ENCODE measurements around the gene FRG1.
"Not testable (repeated sequence)": the region's sequence is repeated elsewhere in the genome, so short reads cannot be mapped to it uniquely, and the experiment has no call there.

FRG1 gene

GRCh38 chr4:189940178-189941004 lies at the start of gene FRG1:
FRG1 (plus strand) TSS chr4:189940872; CDS start chr4:189941010, 138 bp downstream.
- DNase-seq: no peak

- no peak for DNase-seq
Observed at GRCh38 chr4:189897667-189898066, 43.0 kb upstream of the FRG1 start.

- DNase-seq: not testable (repeated sequence)
Observed at GRCh38 chr4:189899481-189900015, 41.1 kb upstream of the FRG1 start.

- not testable (repeated sequence) for DNase-seq
Observed at GRCh38 chr4:189904420-189905027, 36.1 kb upstream of the FRG1 start.

GRCh38 chr4:189912170-189912569 lies 28.5 kb upstream of the FRG1 start:
- no peak for DNase-seq

- DNase-seq: no peak
Observed at GRCh38 chr4:189917161-189917891, 23.3 kb upstream of the FRG1 start.

GRCh38 chr4:189921058-189921457 lies 19.6 kb upstream of the FRG1 start:
- no peak for DNase-seq

GRCh38 chr4:189926742-189927141 lies 13.9 kb upstream of the FRG1 start:
- not testable (repeated sequence) for DNase-seq

- DNase-seq: no peak
Observed at GRCh38 chr4:189941005-189941450, 356 bp downstream of the FRG1 start.

- DNase-seq: not testable (repeated sequence)
Observed at GRCh38 chr4:189942412-189942811, 1.7 kb downstream of the FRG1 start.

- DNase-seq: not testable (repeated sequence)
Observed at GRCh38 chr4:189944077-189944476, 3.4 kb downstream of the FRG1 start.

GRCh38 chr4:189946906-189947305 lies 6.2 kb downstream of the FRG1 start:
- DNase-seq: not testable (repeated sequence)

GRCh38 chr4:189948486-189948885 lies 7.8 kb downstream of the FRG1 start:
- DNase-seq: not testable (repeated sequence)

GRCh38 chr4:189969291-189969690 lies 28.6 kb downstream of the FRG1 start:
- DNase-seq: not testable (repeated sequence)

- no peak for DNase-seq
Observed at GRCh38 chr4:189973646-189974045, 33.0 kb downstream of the FRG1 start.

GRCh38 chr4:189974056-189974455 lies 33.4 kb downstream of the FRG1 start:
- no peak for DNase-seq

GRCh38 chr4:189979196-189980047 lies 38.8 kb downstream of the FRG1 start:
- no peak for DNase-seq

GRCh38 chr4:189980292-189980691 lies 39.6 kb downstream of the FRG1 start:
- DNase-seq: not testable (repeated sequence)

- no peak for DNase-seq
Observed at GRCh38 chr4:189981970-189982369, 41.3 kb downstream of the FRG1 start.

- not testable (repeated sequence) for DNase-seq
Observed at GRCh38 chr4:189983916-189984526, 43.3 kb downstream of the FRG1 start.

GRCh38 chr4:189984661-189985060 lies 44.0 kb downstream of the FRG1 start:
- not testable (repeated sequence) for DNase-seq
